Fibroblast of upper back skin (primary cell): ENCODE results near the gene JAKMIP3.

Experiments
- DNase-seq: peaks from one replicate; pipeline ENCODE4 v3.0.0-alpha.2; 2013

Gene JAKMIP3

DNA sequence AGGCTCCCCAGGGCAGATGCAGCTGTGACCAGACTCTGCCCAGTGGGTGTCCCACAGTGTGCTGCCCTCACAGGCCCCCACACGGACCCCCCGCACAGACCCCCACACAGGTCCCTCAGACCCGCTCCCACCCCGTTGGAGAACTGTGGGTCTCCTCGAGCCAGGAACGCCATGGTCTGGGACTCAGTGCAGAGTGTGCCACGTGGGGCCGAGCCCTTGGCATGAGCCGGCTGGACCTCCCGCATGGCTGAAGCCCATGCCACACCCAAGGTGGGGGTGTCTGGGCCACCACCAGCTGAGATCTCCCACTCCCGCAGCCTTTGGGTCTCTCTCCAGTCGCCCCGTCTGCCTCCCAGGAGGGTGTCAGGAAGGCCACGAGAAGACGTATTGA, 34.3 kb downstream of the JAKMIP3 start:
- DNase-seq, result no peak

DNA sequence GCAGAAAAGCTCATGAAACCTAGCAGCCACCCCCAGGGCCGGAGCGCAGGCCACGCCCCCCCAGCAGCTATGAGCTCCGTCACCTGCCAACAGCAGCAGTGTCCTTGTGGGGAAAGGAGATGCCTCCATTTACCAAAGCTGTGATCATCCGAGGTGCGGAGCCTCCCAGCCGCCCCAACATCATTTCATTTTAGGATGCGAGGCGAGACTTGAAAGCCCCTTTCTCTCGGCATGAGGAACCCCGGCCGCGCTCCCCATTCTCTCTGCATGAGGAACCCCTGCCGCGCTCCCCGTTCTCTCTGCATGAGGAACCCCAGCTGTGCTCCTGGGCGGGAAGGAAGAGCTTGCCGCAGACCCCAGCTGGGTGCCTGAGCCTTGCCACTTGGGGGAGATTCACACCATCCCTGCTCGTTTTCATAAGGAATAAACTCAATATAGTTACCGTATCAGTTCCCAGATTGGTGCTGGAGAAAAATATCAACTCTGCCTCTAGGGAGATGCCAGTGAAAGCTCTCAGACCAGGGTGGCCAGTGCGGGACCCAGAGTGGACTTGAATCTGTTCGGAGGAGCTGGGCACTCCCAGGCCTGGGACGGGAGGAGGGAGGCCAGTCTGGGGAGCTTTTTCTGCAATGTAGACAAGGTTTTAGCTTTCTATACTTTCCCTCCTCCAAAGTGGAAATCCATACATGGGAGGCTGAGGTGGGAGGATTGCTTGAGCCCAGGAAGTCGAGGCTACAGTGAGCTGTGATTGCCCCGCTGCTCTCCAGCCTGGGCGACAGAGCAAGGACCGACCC, 35.0 kb downstream of the JAKMIP3 start:
- no peak for DNase-seq

DNA sequence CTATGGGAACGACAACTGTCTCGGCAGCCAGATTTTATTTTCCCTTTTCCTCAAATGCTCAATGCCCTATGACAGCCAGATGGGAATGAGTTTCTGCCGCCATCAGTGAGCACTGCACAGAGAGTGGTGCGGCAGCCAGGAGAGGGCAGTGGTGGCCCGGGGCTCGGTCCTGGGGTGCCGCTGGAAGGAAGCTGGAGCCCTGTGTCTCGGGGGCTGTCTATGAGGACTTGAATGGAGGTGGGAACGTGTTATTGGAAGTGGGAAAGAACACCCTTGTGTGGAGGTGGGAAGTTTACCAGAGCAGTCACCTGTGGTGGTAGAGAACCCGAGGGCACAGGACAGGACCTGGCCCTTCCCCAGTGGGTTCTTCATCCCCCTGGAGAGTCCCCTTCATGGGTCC, 35.8 kb downstream of the JAKMIP3 start:
- DNase-seq, result no peak

DNA sequence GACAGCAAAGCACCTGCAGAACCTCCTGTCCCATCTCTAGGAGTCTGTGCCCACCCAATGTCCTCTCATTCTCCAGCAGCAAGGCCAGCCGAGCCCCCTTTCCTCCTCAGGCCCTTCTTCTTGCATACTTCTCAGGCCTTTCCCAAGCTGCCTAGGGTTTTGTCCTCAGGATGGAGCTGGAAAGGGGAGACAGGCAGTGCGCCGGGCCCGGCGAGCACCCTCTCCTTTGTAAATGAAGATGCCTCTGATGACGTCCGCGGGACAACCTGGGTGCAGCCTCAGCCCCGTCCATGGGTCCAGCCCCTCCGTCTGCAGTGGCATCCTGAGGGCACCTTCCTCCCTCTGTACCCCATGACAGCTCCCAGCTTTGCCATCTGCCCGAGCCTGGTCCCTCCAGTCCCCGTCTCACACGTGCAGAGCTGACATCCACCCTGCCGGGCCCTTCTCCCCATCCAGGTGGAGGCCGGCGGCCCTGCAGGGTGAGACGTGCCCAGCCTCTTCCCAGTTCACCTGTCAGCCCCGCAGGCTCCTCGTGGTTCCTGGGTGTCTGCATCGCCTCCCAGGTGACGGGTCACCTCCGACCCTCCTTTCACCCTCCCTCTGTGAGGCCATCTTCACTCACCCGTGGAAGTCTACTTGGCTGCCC, 36.4 kb downstream of the JAKMIP3 start:
- DNase-seq, result no peak

DNA sequence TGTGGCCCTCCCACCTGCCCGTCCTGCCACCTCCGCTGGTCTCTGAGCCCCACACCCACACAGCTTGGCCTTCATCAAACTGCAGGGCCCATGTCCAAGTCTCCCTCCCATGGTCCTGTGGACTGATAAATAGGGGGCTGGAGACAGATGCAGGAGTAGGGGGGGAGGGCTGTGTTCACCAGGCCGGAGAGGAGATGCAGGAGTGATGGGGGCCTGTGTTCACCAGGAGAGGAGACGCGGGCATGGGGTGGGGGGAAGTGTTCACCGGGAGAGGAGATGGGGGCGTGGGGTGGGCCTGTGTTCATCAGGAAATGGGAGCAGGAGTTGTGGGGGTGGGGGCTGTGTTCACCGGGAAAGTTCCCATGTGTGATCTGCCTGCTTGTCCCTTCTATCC, 37.0 kb downstream of the JAKMIP3 start:
- no peak for DNase-seq

DNA sequence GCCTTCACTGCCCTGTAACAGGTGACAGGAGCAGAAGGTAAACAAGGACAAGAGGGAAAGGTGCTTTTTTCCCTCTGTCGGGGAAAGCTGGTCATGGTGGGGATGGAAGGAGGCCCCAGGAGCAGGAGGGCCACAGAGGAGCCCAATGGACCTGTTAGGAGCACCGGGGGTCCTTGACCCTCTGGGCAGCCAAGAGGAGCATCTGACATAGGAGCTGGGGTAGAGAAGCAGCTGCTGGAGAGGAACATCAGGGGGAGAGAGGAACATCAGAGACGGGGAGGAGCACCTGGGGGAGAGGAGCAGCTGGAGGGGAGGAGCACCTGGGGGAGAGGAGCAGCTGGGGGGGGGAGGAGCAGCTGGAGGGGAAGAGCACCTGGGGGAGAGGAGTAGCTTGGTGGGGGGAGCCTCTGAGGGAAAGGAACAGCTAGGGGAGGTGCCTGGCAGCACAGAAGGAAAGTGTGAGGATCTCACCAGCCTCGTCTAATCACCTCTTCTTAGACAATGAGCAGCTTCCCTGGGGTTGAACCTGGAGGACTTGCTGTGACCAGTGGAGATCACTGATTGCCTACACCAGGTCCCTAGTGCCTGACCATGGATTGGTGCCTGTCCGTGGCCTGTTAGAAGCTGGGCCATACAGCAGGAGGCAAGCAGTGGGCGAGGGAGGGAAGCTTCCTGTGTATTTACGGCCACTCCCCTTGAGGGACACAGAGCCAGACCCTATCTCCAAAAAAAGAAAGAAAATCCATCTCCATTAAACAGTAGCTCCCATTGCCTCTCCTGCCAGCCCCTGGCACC, 37.6 kb downstream of the JAKMIP3 start:
- no peak for DNase-seq

DNA sequence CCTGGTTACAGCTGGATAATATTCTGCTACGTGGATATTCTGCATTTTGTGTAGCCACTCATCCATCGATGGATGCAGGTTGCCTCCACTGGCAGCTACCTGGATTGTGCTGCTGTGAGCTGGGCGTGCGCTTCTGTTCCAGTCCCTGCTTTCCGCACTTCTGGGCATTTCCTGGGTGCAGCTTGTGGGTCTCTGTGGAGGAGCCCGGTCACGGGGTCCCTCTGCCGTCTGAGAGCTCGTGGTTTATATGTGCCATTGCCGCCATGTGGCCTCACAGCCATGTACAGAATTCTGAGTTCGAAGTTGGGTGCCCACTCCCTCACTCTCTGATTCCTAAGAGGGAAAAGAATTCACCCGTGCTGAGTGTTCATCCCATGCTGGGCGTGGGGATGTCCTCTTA, 38.3 kb downstream of the JAKMIP3 start:
- no peak for DNase-seq

DNA sequence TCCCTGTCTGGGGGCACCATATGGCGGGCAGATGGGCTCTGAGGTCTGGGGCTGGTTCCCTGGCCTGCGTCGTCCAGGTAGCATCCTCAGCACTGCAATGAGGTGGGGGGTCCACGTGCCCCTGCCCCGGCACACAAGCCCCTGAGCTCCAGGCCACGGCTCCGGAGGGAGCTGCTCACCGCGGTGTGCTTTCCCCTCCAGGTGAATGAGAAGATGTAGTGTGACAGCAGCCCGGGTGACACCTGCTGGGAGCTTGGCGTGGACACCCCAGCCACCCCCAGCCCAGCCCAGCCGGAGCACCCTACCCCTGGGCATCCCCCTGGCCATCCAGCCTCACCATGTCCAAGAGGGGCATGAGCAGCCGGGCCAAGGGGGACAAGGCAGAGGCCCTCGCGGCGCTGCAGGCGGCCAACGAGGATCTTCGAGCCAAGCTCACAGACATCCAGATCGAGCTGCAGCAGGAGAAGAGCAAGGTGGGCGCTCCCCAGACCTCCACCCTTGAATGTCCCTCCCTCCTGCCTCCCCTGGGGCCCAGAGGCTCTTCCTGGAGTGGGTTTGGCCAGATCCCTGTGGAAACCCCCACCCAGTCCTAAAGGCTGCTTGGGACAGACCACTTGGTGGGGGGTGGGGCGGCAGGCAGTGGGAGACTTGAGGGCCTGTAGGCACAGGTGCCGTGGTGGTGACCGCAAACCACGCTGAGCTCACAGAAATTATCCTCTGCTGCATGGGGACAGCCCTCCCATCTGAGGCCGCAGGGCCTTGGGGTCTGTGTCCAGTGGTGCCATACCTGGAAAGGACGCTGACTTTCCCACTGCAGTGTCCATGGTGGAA, 38.9 kb downstream of the JAKMIP3 start:
- no peak for DNase-seq

DNA sequence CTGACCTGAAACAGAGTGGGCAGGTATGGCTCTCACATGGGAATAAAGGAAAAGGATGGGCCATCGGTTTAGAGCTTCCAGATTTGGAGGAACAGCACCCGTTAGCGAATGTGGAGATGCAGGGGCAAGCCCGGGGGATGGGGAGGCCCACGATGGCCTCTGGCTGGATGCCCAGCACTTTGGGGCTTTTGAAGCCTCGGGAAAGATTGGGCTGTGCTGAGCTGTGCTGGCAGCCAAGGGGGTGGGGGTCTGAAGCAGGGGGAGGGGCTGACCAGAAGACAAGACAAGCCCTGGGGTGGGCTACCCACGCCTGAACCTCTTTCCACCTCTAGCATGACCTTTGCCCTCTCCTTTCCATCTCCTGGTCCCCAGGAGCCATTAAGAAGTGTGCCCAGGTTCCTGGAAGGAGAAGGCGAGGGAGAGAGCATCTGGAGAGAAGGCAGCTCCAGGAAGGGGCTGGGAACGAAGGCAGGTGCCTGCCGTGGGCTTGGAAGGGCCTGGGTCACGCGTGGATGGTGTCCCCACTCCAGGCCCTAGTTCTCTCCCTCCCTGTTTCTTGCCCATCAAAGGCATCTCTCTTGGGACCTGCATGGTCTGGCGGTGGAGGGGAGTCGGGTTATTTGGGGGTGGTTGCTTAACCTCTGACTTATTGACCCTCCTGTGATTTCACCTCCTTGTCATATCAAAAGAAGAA, 39.7 kb downstream of the JAKMIP3 start:
- no peak for DNase-seq

DNA sequence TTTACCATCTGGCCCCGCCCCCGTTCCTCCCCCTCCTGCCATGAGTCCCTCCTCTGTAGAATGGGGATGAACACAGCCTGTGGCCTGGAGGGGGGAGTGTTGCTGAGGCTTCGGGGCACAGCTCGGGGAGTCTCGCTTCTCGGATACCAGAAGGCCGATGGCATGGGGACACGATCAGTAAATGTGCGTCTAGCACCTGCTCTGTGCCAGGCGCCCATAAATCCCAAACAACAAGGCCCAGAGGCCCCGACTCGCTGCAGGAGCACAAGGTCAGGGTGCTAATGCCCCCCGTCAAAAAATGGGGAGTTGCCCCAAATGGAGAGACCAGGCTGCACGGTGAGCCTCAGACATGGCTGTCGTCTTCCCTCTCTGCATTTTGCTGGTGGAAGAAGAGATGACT, 40.7 kb downstream of the JAKMIP3 start:
- DNase-seq, result no peak

DNA sequence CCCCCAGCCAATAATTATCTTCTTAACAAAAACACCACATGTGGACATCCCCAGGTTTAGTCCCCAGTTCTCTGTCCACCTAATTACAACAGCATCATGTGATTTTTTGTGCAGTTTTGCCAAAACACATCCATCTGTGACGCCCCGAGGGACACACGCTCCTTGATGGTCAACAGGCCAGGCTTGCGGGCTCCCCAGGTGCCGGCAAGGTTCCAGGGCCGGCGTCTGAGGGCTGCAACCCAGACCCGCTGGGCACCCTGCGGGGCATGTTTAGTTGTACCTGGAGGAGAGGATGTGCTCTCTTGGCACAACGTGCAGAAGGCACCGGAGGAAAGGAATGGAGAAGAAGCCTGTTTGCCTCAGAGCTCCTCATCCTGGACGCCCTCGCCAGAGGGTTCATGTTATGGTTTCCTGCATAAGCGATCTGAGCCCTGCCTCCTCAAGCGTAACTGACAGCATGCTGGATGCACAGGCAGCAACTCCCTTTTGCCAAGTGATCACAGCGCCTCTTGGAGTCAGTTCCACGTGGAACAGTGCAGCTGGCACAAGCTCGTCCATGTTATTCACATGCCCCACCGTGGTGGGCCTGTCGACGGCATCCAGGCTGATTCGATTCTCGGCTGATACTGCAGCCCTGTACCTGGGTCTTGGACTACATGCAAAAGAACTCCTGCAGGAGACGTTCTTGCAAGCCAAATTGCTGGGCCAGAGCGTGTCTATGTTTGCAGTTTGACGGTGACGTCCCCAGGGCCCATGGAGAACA, 41.6 kb downstream of the JAKMIP3 start:
- no peak for DNase-seq

DNA sequence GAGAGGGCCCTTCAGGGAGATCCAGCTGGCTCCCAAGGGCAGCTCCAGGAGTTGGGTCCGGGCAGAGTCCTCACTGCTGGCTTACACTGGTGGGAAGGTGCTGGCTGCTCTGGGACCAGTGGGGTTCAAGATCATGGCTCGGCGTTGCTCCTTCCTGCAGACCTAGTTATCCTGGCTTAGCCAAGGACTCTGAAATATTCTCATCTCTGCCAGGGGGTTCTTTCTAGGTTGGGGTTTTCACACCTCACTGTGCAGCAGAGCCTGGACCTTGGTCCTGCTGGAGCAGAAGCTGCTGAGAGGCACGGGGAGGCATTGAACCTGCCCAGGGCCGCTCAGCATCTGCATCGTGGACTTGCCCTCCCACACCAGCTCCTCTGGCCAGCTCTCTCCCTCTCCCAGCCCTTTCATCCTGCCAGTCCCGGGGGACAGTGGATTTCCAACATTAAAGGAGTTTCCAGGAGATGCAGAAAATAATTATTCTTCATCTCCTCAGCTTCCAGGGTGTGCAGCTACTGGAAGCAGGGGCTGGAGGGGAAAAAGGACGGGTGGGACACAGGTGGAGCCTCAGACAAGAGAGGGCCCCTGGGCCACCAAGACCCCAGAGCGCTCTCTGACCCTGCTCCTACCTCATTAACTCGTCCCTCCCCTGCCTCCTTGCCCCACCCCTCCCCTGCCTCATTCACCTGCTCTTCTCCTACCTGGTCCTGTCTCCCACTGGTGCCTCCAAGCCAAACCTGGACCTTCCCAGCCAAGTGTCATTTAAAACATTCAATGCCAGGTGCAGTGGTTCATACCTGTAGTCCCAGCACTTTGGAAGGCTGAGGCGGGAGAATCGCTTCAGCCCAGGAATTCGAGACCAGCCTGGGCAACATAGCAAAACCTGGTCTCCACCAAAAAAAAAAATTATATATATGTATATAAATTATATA, 42.5 kb downstream of the JAKMIP3 start:
- DNase-seq, result no peak

DNA sequence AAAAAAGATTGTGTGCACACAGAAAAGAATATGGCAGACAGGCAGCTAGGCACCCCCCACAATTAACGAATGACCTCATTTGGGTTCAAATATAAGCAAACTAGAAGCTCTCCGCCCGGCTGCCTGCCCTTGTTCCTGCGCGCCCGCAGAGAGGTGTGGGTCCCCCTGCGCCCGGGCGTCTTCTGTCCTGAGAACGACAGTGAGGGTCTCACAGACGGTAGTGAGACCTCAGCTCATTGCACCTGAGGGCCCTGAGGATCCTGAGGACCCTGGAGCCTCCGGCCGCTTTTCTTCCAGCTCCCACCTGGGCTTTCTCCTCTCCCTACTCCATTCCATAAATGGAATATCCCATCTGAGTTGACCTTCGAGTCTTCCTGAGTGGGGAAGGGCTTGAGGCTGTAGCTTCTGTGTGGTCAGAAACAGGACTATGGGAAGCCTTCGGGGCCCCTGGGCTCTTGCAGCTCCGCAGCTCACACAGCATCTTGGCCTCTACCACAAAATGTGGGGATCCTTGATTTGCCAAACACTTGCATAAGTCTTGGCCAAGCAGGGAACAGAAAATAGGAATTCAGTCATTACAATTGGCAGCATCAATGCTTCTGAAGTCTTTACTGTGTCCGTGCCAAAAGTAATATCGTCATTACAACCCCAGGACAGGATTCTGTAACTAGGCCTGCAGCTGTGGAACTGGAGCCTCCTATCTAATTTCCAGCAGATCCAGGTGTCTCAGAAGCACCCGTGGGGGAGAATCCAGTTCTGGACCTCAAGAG, 43.8 kb downstream of the JAKMIP3 start:
- no peak for DNase-seq

DNA sequence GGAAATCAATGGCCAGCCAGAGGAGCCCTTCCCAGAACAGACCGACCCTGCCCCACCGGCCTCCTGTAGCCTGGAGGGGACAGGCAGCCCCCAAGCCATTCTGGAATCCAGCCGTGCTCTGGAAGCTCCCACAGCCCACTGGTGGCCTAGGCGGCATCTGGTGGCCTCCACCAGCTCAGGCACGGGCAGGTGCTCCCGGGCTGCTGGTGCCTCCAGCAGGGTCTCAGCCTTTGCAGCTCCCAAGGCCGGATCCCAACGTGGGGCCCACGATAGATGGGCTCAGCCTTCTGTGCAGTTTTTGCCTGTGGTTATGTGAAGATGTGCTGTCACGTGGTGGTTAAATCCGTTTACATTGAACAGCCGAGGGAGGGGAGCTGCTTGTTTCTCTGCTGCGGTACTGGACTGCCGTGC, 44.4 kb downstream of the JAKMIP3 start:
- DNase-seq, result no peak

DNA sequence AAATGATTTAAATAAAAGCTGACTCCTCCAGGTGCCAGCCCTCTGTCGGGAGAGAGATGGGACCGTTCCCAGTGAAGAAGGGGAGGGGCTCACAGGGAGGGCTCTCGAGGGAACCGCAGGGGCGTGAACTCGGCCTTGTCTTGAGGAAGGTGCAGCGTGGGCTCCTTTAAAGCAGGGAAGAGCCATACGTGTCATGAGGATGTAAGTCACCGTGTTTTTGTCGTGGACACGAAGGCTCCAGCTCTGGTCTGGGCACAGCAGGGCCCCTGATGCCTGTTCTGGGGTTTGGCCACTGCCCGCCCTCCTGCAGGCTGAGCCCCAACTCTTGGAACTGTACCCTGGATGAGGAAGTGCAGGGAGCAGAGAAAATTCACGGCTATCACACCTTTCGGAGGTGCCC, 45.0 kb downstream of the JAKMIP3 start:
- DNase-seq, result no peak

DNA sequence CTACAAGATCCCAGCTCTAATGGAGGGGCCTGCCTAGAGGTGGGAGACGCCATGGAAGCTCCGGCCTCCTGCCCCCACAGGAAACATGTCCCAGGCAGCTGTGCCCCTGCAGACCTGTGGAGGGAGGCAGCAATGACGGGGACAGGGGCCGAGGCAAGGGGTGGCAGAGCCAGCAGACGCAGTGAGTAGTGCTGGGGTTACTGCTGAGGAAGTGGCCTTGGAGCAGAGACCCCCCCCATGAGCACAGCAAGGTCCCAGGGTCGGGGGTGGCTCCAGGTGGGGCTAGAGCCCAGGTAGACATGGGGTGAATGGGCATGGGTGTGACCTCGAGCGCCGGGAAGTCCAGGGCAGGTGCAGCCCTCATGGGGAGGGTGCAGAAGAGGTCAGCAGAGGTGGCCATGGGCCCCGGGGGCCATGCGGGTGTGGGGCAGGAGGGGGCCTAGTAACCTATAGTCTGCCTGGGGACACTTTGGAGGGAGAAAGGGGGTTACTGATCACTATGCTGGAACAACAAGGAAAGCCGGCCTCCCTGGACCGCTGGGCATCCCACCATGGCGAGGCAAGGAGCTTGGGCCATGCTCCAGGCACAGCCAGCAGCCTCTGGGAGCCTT, 45.5 kb downstream of the JAKMIP3 start:
- no peak for DNase-seq

DNA sequence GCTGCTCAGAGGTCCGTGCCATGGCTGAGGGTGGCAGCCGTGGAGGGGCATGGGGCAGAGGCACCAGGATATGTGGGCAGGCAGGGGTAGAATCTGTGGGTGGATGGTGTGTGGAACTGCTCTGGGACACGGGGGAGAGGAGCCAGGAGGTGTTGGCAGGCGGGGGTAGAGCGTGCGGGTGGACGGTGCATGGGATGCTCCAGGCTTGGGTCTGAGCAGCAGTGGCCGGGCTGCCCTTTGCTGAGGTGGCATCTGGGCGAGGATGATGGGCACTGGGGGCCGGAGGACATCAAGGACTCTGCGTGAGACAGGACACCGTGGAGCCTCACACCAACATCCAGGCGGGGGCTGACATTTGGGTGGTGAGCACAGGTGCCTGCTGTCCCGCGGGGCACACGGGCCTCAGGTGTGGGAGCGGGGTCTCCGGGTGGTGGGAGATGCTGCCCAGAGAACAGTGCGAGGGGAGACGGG, 46.2 kb downstream of the JAKMIP3 start:
- no peak for DNase-seq

DNA sequence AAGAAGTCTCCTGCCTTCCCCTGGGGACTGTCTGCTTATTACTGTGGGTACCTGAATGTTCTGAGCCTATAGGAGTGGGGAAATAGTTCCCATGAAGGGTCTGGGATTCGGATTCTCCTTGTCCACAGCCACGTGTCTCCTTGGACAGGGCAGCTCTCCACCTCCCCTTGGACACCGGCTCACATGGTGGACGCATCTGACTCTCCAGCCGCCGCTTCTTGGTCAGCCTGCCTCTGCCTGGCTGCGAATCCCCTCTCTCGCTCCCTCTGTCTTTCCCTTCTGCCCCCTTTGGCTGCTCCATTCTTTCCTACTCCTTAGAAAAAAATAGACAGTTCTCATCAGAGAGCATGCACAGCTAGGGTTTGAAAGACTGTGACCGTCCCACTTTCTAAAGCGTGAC, 46.9 kb downstream of the JAKMIP3 start:
- DNase-seq, result no peak

DNA sequence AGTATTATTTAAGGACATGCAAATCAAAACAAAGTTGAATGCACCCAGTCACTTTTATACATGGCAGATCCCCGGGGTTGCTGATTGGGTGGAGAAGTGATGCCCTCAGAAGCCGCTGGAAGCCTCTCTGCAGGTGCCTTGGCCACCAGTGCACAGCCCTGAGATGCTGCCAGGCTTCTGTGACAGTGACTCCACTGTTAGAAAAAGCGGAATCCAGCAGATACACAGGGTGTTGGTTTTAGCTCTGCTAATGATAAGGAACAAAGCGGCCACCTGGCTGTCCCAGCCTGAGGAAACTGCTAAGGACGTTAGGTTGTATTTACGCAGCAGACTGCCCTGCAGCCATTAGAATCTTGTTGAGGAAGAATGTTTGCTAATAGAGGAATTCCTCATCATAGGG, 47.5 kb downstream of the JAKMIP3 start:
- DNase-seq, result no peak
